ENCODE data around the gene DGKI. TPM values are rescaled to one million over a fixed set of nuclear protein-coding genes. Genes with fewer than 3 reads are reported as not detected.

The DGKI gene
- total RNA-seq, 4 donors from 2014 or later, result 0.44 to 1.1 (median 1.0) TPM; not detected in 1

- H3K9me3 ChIP-seq, result no peaks in the 10 kb centered on the region
- no peaks in the 10 kb centered on the region for H3K27me3 ChIP-seq
- 71 to 72% methylated on average over 7 of the region's 7 CpGs for WGBS, 2 donors
- DNase-seq, result no peak
- intact Hi-C loops (cut with DNase I), result no loop called here
- no peaks in the 10 kb centered on the region for H3K4me1 ChIP-seq
- H3K27ac ChIP-seq, result no peak overlapping the region
- no peak overlapping the region for H3K4me3 ChIP-seq
- TF ChIP-seq POLR2A (IDR thresholded peaks at IDR 0.05), result no peak
- TF ChIP-seq CTCF (IDR thresholded peaks at IDR 0.05), result no peak
- H3K36me3 ChIP-seq, result no peaks in the 10 kb centered on the region
These were observed 99.3 kb downstream of the DGKI start for GRCh38 chr7:137747359-137748031.

- no peak overlapping the region for H3K27ac ChIP-seq
- H3K4me1 ChIP-seq, result no peaks in the 10 kb centered on the region
- H3K9me3 ChIP-seq, result no peaks in the 10 kb centered on the region
- TF ChIP-seq CTCF (IDR thresholded peaks at IDR 0.05), result no peak
- no peak for TF ChIP-seq POLR2A (IDR thresholded peaks at IDR 0.05)
- intact Hi-C loops (cut with DNase I), result no loop called here
- H3K27me3 ChIP-seq, result no peaks in the 10 kb centered on the region
- 85 to 97% methylated on average over 2 of the region's 2 CpGs for WGBS, 2 donors
- no peak for DNase-seq
- H3K4me3 ChIP-seq, result no peak overlapping the region
- no peaks in the 10 kb centered on the region for H3K36me3 ChIP-seq
These were observed 103.8 kb downstream of the DGKI start for GRCh38 chr7:137743021-137743420.

- TF ChIP-seq POLR2A (IDR thresholded peaks at IDR 0.05), result no peak
- no peak for TF ChIP-seq CTCF (IDR thresholded peaks at IDR 0.05)
- intact Hi-C loops (cut with DNase I), result no loop called here
- Histone ChIP-seq H3K27ac (no peak overlapping the region), H3K4me1 (no peaks in the 10 kb centered on the region), H3K27me3 (no peaks in the 10 kb centered on the region), H3K9me3 (no peaks in the 10 kb centered on the region), H3K36me3 (no peaks in the 10 kb centered on the region), H3K4me3 (no peak overlapping the region)
- no peak for DNase-seq
- 72 to 78% methylated on average over 2 to 3 of the region's 3 CpGs for WGBS, 2 donors
These were observed 104.7 kb downstream of the DGKI start for GRCh38 chr7:137742051-137742450.

- Histone ChIP-seq H3K27me3 (no peaks in the 10 kb centered on the region), H3K27ac (no peak overlapping the region), H3K36me3 (no peaks in the 10 kb centered on the region), H3K9me3 (no peaks in the 10 kb centered on the region), H3K4me1 (no peaks in the 10 kb centered on the region), H3K4me3 (no peak overlapping the region)
- TF ChIP-seq CTCF (IDR thresholded peaks at IDR 0.05) (no peak), POLR2A (IDR thresholded peaks at IDR 0.05) (no peak)
- no peak for DNase-seq
- intact Hi-C loops (cut with DNase I), result no loop called here
- 69 to 87% methylated on average over 2 of the region's 2 CpGs for WGBS, 2 donors
These were observed 105.3 kb downstream of the DGKI start for GRCh38 chr7:137741443-137741842.

- WGBS, 2 donors, result 65 to 66% methylated on average over 3 to 4 of the region's 5 CpGs
- Histone ChIP-seq H3K27me3 (no peaks in the 10 kb centered on the region), H3K27ac (no peak overlapping the region), H3K4me1 (no peaks in the 10 kb centered on the region), H3K36me3 (no peaks in the 10 kb centered on the region), H3K4me3 (no peak overlapping the region), H3K9me3 (no peaks in the 10 kb centered on the region)
- TF ChIP-seq POLR2A (IDR thresholded peaks at IDR 0.05) (no peak), CTCF (IDR thresholded peaks at IDR 0.05) (no peak)
- intact Hi-C loops (cut with DNase I), result no loop called here
- no peak for DNase-seq
These were observed 112.6 kb downstream of the DGKI start for GRCh38 chr7:137734221-137734620.
